SK-N-MC (cell line): ENCODE results near the gene OTOP3.

Source experiments
- EZH2 ChIP-seq: fragments of 200-600 bp; sonication (generic); IDR thresholded peaks from one replicate; pipeline ENCODE4 v1.6.1; 2017; ENCODE audit warnings: antibody characterized with exemption
- FOXP2 ChIP-seq: optimal IDR thresholded peaks from 2 replicates; pipeline ENCODE3; 2011; ENCODE audit warnings: mild to moderate bottlenecking, moderate library complexity; ENCODE audit not compliant: insufficient read depth; ENCODE audit errors: extremely low read length, control extremely low read depth
- POLR2AphosphoS5 ChIP-seq: IDR thresholded peaks from 2 replicates; pipeline ENCODE4 v1.6.1; 2012; ENCODE audit warnings: mild to moderate bottlenecking, low read depth, low read length, borderline replicate concordance

- TF ChIP-seq EZH2 = no peak
- no peak for TF ChIP-seq POLR2AphosphoS5
- no peak for TF ChIP-seq FOXP2
Observed at GRCh38 chr17:74924250-74924948, 11.3 kb upstream of the OTOP3 start, which contains the start of gene OTOP2.
